Endothelial cell (in vitro differentiated cells): ENCODE results near the gene SH3TC1. TPM values are rescaled to one million over a fixed set of nuclear protein-coding genes. Genes with fewer than 3 reads are reported as not detected.

Source experiments
- DNase-seq: peaks from one replicate; pipeline ENCODE4 v3.0.0; 2021; ENCODE audit warnings: low spot score
- H3K27ac Mint-ChIP-seq: one replicate; pipeline ENCODE4 v1.8.0; 2021; ENCODE audit warnings: mixed read lengths, inconsistent platforms; ENCODE audit not compliant: unreplicated experiment
- H3K27me3 Mint-ChIP-seq: one replicate; pipeline ENCODE4 v1.8.0; 2021; ENCODE audit warnings: mild to moderate bottlenecking, moderate library complexity, mixed read lengths, inconsistent platforms; ENCODE audit not compliant: unreplicated experiment
- H3K36me3 Mint-ChIP-seq: one replicate; pipeline ENCODE4 v1.8.0; 2021; ENCODE audit warnings: mild to moderate bottlenecking, low read depth, mixed read lengths, inconsistent platforms; ENCODE audit not compliant: unreplicated experiment
- H3K4me1 Mint-ChIP-seq: one replicate; pipeline ENCODE4 v1.8.0; 2021; ENCODE audit warnings: mild to moderate bottlenecking, mixed read lengths, inconsistent platforms; ENCODE audit not compliant: unreplicated experiment
- H3K4me3 Mint-ChIP-seq: one replicate; pipeline ENCODE4 v1.8.0; 2021; ENCODE audit warnings: mild to moderate bottlenecking, mixed read lengths, inconsistent platforms; ENCODE audit not compliant: unreplicated experiment
- H3K9me3 Mint-ChIP-seq: one replicate; pipeline ENCODE4 v1.8.0; 2021; ENCODE audit warnings: mixed read lengths, inconsistent platforms; ENCODE audit not compliant: unreplicated experiment
- total RNA-seq: library from RNA; stranded (reverse); fragmentation: NEBNext Ultra II Directional; extraction: Animal tissue kit (Norgen Biotek cat#: 25700); gene quantifications from one replicate; pipeline ENCODE4 v1.2.1, GENCODE V29; 2021; ENCODE audit not compliant: unreplicated experiment
- TF ChIP-seq, protein P1 (sequence below): fragments of 200-600 bp; sonication (generic); IDR thresholded peaks from one replicate; pipeline ENCODE4 v1.5.0; 2021; ENCODE audit warnings: antibody characterized with exemption; ENCODE audit not compliant: unreplicated experiment

The SH3TC1 gene
- total RNA-seq, 1 donor from 2014 or later = 114 TPM

DNA sequence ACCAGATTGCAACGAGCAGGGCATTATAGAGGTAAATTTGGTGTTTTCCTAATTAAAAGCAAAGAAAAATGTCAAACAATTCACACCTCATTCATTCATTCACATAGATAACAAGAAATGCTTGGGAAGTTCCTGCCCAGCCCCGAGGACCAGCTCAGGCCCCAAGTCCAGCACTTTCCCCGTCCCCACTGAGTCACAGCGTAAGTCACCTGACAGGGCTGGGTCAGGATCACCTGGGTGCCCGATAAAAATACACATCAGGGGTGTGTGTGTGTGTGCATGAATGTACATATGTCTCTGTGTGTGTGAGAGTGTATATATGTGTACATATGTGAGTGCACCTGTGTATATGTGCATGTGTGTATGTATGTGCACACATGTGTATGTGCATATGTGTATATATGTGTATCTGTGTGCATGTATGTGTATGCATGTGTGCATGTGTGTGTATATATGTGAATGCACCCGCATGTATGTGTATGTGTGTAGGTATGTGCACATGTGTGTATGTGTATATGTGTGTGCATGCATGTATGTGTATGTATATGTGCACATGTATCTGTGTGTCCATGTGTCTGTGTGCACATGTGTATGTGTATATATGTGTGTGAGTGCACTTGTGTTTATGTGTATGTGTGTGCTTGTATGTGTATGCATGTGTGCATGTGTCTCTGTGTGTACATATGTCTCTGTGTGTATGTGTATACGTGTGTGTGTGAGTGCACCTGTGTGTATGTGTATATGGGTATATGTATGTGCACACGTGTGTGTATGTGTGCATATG, 18.6 kb upstream of the SH3TC1 start:
- H3K4me3 Mint-ChIP-seq = no peak overlapping the region
- TF ChIP-seq, protein P1, sequence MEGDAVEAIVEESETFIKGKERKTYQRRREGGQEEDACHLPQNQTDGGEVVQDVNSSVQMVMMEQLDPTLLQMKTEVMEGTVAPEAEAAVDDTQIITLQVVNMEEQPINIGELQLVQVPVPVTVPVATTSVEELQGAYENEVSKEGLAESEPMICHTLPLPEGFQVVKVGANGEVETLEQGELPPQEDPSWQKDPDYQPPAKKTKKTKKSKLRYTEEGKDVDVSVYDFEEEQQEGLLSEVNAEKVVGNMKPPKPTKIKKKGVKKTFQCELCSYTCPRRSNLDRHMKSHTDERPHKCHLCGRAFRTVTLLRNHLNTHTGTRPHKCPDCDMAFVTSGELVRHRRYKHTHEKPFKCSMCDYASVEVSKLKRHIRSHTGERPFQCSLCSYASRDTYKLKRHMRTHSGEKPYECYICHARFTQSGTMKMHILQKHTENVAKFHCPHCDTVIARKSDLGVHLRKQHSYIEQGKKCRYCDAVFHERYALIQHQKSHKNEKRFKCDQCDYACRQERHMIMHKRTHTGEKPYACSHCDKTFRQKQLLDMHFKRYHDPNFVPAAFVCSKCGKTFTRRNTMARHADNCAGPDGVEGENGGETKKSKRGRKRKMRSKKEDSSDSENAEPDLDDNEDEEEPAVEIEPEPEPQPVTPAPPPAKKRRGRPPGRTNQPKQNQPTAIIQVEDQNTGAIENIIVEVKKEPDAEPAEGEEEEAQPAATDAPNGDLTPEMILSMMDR = no peak
- no peak for DNase-seq
- peaks cover 7% of the 10 kb centered on the region for H3K27me3 Mint-ChIP-seq
- no peaks in the 10 kb centered on the region for H3K4me1 Mint-ChIP-seq
- H3K9me3 Mint-ChIP-seq = no peaks in the 10 kb centered on the region
- H3K27ac Mint-ChIP-seq = no peak overlapping the region
- H3K36me3 Mint-ChIP-seq = no peaks in the 10 kb centered on the region

DNA sequence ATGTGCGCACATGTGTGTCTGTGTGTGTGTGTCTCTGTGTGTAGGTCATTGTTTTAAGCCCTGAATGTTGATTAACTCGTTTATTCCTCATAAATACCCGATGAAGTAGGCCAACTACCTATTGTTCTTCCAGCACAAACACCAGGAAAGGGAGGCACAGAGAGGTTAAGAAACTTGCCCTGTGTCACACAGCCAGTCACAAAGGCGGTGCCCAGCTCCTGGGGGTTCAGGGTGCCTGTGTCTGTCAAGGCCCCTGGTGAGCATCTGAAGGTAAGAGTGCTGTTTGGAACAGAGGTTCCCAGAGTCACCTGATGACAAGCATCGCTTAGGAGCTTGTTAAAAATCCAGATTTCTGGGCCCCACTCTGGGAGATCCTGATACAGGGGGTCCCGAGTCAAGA, 18.0 kb upstream of the SH3TC1 start:
- Mint-ChIP-seq H3K4me1 (no peaks in the 10 kb centered on the region), H3K9me3 (no peaks in the 10 kb centered on the region), H3K27ac (no peak overlapping the region), H3K27me3 (peaks cover 7% of the 10 kb centered on the region), H3K4me3 (no peak overlapping the region), H3K36me3 (no peaks in the 10 kb centered on the region)
- DNase-seq = no peak
- TF ChIP-seq, protein P1 = no peak

DNA sequence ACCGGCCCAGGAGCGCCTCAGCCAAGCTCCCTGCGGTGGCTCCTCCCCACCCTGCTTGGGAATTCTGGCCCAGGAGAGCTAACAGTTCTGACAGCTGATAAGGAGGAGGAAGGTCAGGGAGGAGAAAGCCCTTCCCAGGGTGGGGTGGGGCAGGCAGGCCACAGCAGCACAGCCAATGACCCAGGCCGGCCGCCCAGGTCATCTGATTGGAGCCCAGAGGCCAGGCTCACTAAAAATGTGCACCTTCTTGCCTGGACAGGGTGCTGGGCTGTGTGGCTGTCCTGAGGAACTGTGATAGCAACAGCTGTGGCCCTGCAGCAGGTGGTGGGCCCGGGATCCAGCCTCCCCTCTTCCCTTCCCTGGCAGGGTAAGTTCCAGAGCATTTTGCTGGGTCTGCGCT, 17.2 kb upstream of the SH3TC1 start:
- H3K4me1 Mint-ChIP-seq = no peaks in the 10 kb centered on the region
- DNase-seq = no peak
- H3K36me3 Mint-ChIP-seq = no peaks in the 10 kb centered on the region
- no peaks in the 10 kb centered on the region for H3K9me3 Mint-ChIP-seq
- H3K4me3 Mint-ChIP-seq = no peak overlapping the region
- no peak overlapping the region for H3K27ac Mint-ChIP-seq
- peaks cover 8% of the 10 kb centered on the region for H3K27me3 Mint-ChIP-seq
- TF ChIP-seq, protein P1 = no peak

DNA sequence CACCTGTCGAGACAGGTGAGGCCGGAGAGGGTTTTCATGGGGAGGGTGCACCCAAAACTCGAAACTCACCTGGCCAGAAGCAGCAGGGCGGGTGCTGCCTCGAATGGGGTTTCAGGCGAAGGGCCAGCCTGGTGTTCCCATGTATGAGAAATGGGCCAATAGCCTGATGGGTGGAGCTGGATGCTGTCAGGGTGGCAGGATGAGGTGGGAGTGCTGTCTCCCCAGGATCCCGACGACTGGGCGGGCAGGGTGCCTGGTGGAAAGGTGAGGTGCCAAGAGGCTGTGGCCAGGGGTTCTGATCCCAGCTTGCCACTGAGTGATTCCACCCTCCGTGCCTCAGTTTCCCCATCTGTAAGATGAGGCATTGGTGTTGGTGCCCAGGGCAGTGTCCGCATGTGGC, 16.8 kb upstream of the SH3TC1 start:
- Mint-ChIP-seq H3K27ac (no peak overlapping the region), H3K27me3 (peaks cover 10% of the 10 kb centered on the region), H3K36me3 (no peaks in the 10 kb centered on the region), H3K9me3 (no peaks in the 10 kb centered on the region), H3K4me1 (no peaks in the 10 kb centered on the region), H3K4me3 (no peak overlapping the region)
- DNase-seq = no peak
- TF ChIP-seq, protein P1 = no peak
